ENCODE results near the gene DNM2. TPM values are rescaled to one million over a fixed set of nuclear protein-coding genes. Genes with fewer than 3 reads are reported as not detected.
A peak's percentile ranks its signal among the peaks of the same experiment; 100 is the strongest.

The DNM2 gene
- total and polyA plus RNA-seq, 9 of the 15 experiments (the other 6 are each of a cell fraction or from before 2014, with no cell fraction given) = 2.2 to 161 (median 72.6) TPM

DNA sequence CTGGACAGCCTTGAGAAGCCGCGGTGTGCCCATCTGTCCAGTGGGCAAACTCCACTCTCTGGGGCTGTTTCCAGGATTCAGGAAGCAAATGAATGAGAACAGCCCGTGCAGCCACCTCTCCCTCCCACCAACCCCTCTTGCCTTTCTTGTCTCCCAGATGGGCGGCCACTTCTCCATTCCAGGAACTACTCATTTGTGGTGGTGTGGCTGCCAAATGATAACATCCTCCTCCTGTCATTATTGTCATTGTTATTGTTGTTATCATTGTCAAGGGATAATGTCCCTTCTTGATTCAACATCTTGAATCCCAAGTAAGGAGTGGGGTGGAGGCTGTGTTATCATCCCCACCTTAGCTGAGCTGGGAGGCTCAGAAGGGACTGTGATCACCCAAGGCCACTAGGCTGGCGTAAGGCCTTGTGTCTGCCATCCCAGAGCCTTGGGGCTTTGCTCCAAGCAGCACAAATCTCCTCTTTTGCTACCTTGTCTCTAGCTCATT, 1.6 kb downstream of the DNM2 start (continued):
- TF ChIP-seq ZNF76 (CRISPR knock-in tag; IDR thresholded peaks at IDR 0.05; ENCODE audit: borderline replicate concordance) (no peak), TARDBP (IDR thresholded peaks at IDR 0.05) (no peak), RBM22 (IDR thresholded peaks at IDR 0.05; ENCODE audit: low read depth, low read length, poor library complexity, severe bottlenecking) (no peak), HSF4 (CRISPR knock-in tag; IDR thresholded peaks at IDR 0.05; ENCODE audit: borderline replicate concordance) (no peak), FOXA3 (CRISPR knock-in tag; conservative IDR thresholded peaks at IDR 0.05 in 1 of 2, IDR thresholded peaks at IDR 0.05 in 1 of 2) (no peak), NUFIP1 (IDR thresholded peaks at IDR 0.05; ENCODE audit: partially characterized antibody) (no peak), IRF2 (CRISPR knock-in tag; IDR thresholded peaks at IDR 0.05) (no peak), ZNF644 (tag; IDR thresholded peaks at IDR 0.05; ENCODE audit: low read depth) (no peak), TAL1 (IDR thresholded peaks at IDR 0.05) (peak; percentile 64), HCFC1 (IDR thresholded peaks at IDR 0.05; ENCODE audit: low read depth, low read length) (no peak), EHMT2 (IDR thresholded peaks at IDR 0.05) (0 out of 2 replicates have a peak, but pooled peaks have one; percentile 22), HIVEP1 (CRISPR knock-in tag; IDR thresholded peaks at IDR 0.05) (no peak), SIRT6 (IDR thresholded peaks at IDR 0.05; ENCODE audit: low read depth, low read length) (no peak)
- TF ChIP-seq, protein P1, sequence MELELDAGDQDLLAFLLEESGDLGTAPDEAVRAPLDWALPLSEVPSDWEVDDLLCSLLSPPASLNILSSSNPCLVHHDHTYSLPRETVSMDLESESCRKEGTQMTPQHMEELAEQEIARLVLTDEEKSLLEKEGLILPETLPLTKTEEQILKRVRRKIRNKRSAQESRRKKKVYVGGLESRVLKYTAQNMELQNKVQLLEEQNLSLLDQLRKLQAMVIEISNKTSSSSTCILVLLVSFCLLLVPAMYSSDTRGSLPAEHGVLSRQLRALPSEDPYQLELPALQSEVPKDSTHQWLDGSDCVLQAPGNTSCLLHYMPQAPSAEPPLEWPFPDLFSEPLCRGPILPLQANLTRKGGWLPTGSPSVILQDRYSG (tag; conservative IDR thresholded peaks at IDR 0.05; ENCODE audit: low read depth) = no peak
- TF ChIP-seq, protein P2, sequence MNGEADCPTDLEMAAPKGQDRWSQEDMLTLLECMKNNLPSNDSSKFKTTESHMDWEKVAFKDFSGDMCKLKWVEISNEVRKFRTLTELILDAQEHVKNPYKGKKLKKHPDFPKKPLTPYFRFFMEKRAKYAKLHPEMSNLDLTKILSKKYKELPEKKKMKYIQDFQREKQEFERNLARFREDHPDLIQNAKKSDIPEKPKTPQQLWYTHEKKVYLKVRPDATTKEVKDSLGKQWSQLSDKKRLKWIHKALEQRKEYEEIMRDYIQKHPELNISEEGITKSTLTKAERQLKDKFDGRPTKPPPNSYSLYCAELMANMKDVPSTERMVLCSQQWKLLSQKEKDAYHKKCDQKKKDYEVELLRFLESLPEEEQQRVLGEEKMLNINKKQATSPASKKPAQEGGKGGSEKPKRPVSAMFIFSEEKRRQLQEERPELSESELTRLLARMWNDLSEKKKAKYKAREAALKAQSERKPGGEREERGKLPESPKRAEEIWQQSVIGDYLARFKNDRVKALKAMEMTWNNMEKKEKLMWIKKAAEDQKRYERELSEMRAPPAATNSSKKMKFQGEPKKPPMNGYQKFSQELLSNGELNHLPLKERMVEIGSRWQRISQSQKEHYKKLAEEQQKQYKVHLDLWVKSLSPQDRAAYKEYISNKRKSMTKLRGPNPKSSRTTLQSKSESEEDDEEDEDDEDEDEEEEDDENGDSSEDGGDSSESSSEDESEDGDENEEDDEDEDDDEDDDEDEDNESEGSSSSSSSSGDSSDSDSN (IDR thresholded peaks at IDR 0.05; ENCODE audit: borderline replicate concordance in 1 of 2, low read depth in 2 of 2, low read length in 2 of 2) = peak; percentile 53 to 65; a peak in 1 of 4 replicates
- TF ChIP-seq, protein P3, sequence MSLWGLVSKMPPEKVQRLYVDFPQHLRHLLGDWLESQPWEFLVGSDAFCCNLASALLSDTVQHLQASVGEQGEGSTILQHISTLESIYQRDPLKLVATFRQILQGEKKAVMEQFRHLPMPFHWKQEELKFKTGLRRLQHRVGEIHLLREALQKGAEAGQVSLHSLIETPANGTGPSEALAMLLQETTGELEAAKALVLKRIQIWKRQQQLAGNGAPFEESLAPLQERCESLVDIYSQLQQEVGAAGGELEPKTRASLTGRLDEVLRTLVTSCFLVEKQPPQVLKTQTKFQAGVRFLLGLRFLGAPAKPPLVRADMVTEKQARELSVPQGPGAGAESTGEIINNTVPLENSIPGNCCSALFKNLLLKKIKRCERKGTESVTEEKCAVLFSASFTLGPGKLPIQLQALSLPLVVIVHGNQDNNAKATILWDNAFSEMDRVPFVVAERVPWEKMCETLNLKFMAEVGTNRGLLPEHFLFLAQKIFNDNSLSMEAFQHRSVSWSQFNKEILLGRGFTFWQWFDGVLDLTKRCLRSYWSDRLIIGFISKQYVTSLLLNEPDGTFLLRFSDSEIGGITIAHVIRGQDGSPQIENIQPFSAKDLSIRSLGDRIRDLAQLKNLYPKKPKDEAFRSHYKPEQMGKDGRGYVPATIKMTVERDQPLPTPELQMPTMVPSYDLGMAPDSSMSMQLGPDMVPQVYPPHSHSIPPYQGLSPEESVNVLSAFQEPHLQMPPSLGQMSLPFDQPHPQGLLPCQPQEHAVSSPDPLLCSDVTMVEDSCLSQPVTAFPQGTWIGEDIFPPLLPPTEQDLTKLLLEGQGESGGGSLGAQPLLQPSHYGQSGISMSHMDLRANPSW (CRISPR knock-in tag; IDR thresholded peaks at IDR 0.05) = no peak
- TF ChIP-seq, protein P4, sequence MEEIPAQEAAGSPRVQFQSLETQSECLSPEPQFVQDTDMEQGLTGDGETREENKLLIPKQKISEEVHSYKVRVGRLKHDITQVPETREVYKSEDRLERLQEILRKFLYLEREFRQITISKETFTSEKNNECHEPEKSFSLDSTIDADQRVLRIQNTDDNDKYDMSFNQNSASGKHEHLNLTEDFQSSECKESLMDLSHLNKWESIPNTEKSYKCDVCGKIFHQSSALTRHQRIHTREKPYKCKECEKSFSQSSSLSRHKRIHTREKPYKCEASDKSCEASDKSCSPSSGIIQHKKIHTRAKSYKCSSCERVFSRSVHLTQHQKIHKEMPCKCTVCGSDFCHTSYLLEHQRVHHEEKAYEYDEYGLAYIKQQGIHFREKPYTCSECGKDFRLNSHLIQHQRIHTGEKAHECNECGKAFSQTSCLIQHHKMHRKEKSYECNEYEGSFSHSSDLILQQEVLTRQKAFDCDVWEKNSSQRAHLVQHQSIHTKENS (CRISPR knock-in tag; IDR thresholded peaks at IDR 0.05) = no peak
- TF ChIP-seq, protein P5, sequence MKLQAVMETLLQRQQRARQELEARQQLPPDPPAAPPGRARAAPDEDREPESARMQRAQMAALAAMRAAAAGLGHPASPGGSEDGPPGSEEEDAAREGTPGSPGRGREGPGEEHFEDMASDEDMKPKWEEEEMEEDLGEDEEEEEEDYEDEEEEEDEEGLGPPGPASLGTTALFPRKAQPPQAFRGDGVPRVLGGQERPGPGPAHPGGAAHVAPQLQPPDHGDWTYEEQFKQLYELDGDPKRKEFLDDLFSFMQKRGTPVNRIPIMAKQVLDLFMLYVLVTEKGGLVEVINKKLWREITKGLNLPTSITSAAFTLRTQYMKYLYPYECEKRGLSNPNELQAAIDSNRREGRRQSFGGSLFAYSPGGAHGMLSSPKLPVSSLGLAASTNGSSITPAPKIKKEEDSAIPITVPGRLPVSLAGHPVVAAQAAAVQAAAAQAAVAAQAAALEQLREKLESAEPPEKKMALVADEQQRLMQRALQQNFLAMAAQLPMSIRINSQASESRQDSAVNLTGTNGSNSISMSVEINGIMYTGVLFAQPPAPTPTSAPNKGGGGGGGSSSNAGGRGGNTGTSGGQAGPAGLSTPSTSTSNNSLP (IDR thresholded peaks at IDR 0.05; ENCODE audit: borderline replicate concordance, low read depth, low read length) = peak; percentile 87; the same call in 1 of the 2 replicates
